Osteocyte (in vitro differentiated cells): ENCODE measurements around the gene STX10. TPM values are rescaled to one million over a fixed set of nuclear protein-coding genes. Genes with fewer than 3 reads are reported as not detected.
A peak's percentile ranks its signal among the peaks of the same experiment; 100 is the strongest.

Source experiments
- DNase-seq: peaks from one replicate; pipeline ENCODE4 v3.0.0; 2021; ENCODE audit warnings: mixed read lengths; ENCODE audit not compliant: unreplicated experiment; ENCODE audit errors: extremely low spot score
- H3K27ac Mint-ChIP-seq: one replicate; pipeline ENCODE4 v1.8.0; 2021; ENCODE audit warnings: mild to moderate bottlenecking, mixed read lengths; ENCODE audit not compliant: unreplicated experiment
- H3K27me3 Mint-ChIP-seq: one replicate; pipeline ENCODE4 v1.8.0; 2021; ENCODE audit warnings: mixed read lengths; ENCODE audit not compliant: unreplicated experiment
- H3K36me3 Mint-ChIP-seq: one replicate; pipeline ENCODE4 v1.8.0; 2021; ENCODE audit warnings: mixed read lengths; ENCODE audit not compliant: unreplicated experiment
- H3K4me1 Mint-ChIP-seq: one replicate; pipeline ENCODE4 v1.8.0; 2021; ENCODE audit warnings: mixed read lengths; ENCODE audit not compliant: unreplicated experiment
- H3K4me3 Mint-ChIP-seq: one replicate; pipeline ENCODE4 v1.8.0; 2021; ENCODE audit warnings: mild to moderate bottlenecking, moderate library complexity, mixed read lengths; ENCODE audit not compliant: unreplicated experiment
- H3K9me3 Mint-ChIP-seq: one replicate; pipeline ENCODE4 v1.8.0; 2021; ENCODE audit warnings: mixed read lengths; ENCODE audit not compliant: unreplicated experiment
- total RNA-seq: library from RNA; stranded (reverse); gene quantifications from 2 replicates; pipeline ENCODE4 v1.2.1, GENCODE V29; 2021
- TF ChIP-seq, protein P1 (sequence below): fragments of 200-600 bp; sonication (generic); IDR thresholded peaks from 2 replicates; pipeline ENCODE4 v1.5.0; 2021; ENCODE audit warnings: antibody characterized with exemption, mild to moderate bottlenecking, moderate library complexity

The STX10 gene
- total RNA-seq, 1 donor from 2014 or later, result 50.5 TPM

DNA sequence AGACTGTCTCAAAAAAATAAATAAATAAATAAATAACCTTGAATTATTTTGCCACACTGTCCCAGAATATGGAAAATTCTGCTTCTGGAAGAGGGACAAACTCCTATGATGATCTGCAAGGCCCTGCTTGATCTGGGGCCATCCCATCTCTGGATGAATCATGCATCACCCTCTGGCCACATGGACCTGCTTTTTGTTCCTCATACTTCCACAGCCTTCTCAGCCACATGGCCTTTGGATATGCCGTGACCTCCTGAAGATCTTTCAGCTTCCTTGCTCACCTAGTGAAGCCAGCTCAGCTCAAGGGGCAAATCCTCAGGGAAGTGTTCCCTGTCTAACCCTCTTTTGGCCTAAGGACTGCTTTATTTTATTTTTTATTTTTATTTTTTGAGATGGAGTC, 10.4 kb upstream of the STX10 start:
- no peak overlapping the region for H3K27ac Mint-ChIP-seq
- H3K9me3 Mint-ChIP-seq, result no peaks in the 10 kb centered on the region
- no peak for DNase-seq
- TF ChIP-seq, protein P1, sequence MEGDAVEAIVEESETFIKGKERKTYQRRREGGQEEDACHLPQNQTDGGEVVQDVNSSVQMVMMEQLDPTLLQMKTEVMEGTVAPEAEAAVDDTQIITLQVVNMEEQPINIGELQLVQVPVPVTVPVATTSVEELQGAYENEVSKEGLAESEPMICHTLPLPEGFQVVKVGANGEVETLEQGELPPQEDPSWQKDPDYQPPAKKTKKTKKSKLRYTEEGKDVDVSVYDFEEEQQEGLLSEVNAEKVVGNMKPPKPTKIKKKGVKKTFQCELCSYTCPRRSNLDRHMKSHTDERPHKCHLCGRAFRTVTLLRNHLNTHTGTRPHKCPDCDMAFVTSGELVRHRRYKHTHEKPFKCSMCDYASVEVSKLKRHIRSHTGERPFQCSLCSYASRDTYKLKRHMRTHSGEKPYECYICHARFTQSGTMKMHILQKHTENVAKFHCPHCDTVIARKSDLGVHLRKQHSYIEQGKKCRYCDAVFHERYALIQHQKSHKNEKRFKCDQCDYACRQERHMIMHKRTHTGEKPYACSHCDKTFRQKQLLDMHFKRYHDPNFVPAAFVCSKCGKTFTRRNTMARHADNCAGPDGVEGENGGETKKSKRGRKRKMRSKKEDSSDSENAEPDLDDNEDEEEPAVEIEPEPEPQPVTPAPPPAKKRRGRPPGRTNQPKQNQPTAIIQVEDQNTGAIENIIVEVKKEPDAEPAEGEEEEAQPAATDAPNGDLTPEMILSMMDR, result no peak
- H3K4me3 Mint-ChIP-seq, result no peak overlapping the region
- no peaks in the 10 kb centered on the region for H3K27me3 Mint-ChIP-seq
- H3K4me1 Mint-ChIP-seq, result peaks cover 46% of the 10 kb centered on the region
- H3K36me3 Mint-ChIP-seq, result no peaks in the 10 kb centered on the region

DNA sequence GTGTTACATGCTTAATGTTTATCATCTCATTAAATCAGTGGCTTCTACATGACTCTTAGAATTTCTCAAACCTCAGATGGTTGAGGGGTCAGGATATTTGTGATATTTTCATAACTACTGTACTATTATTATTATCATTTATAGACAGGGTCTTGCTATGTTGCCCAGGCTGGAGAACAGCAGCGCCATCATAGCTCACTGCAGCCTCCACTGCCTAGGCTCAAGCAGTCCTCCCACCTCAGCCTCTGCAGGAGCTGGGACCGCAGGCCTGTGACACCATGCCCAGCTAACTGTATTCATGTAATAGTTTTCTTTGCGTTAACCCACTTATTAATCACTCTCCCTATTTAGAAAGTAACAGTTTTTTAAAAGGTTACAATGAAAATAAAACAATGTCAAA, 9.5 kb upstream of the STX10 start:
- Mint-ChIP-seq H3K27ac (no peak overlapping the region), H3K9me3 (no peaks in the 10 kb centered on the region), H3K4me3 (no peak overlapping the region), H3K36me3 (peaks cover 2% of the 10 kb centered on the region), H3K27me3 (no peaks in the 10 kb centered on the region), H3K4me1 (peaks cover 43% of the 10 kb centered on the region)
- no peak for DNase-seq
- TF ChIP-seq, protein P1, result no peak

DNA sequence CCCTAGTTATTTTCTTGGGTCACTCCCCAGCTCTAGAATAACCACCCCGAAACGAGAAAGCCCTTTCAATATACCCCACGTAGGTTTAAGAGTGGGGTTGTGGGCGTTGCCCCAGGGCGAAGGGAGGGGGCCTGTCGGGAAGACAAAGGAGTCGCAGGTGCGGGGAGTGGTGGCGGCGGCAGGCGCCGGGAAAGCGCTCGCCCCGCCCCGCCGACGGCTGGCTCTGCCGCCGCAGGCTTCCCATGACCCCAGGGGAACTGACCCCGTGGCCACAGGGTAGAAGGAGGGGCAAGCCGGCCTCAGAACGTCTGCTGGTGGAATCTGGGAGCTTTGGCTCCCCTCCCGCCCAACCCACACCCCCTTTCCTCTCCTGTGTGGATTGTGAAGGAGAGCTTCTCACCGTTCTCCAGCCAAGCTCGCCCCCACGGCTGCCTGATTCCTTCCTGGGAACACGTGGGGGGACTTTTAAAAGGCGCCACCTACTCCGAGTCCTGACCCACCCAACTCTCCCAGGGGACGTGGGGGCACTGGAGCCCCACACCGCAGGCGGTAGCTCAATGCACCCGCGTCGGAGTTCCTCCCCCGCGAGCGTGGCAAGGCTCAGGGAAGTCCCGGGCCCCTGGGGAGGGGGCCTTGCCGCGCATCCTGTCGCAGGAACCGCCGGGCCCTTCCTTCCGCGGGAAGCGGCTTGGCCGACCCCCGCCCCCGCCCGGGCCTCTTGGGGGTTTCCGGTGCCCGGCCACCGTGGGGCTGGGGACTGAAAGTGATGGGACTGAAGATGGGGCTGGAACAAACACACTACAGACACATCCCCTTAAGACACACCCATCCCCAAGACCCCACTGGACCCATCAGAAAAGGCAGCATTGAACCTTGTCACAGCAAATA, 5.5 kb upstream of the STX10 start:
- peaks cover 20% of the 10 kb centered on the region for H3K4me1 Mint-ChIP-seq
- peaks cover 9% of the 10 kb centered on the region for H3K36me3 Mint-ChIP-seq
- DNase-seq, result peak; percentile 92
- H3K27me3 Mint-ChIP-seq, result no peaks in the 10 kb centered on the region
- peak overlapping the region; percentile 93 for H3K27ac Mint-ChIP-seq
- peak overlapping the region; percentile 99 for H3K4me3 Mint-ChIP-seq
- H3K9me3 Mint-ChIP-seq, result no peaks in the 10 kb centered on the region
- TF ChIP-seq, protein P1, result no peak

DNA sequence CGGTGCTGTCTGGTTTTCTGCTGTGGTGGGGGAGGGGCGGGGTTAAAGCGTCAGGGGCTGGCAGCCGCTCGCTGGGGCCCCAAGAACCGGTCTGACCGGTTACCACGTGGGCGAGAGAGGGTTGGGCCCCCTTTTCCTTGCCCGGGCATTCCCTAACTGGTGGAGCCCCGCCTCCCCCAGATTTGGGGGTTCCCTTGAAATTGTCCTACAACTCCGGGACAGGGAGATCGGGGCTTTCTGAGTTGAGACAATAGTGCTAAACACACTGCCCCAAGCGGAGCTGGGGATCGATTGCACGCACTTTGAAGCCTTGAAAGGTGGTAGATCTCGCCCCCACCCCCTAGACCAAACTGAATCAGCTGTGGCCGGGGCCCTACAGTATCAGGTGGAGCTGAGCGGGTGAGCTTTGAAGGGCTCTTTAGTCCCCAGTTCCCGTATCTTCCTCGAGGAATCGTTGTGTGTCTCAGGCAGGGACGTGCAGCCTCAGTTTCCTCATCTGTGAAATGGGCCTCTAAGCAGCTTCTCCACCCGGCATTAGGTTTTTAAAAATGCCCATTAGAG, 4.8 kb upstream of the STX10 start:
- TF ChIP-seq, protein P1, result peak; percentile 19
- no peaks in the 10 kb centered on the region for H3K27me3 Mint-ChIP-seq
- H3K9me3 Mint-ChIP-seq, result no peaks in the 10 kb centered on the region
- H3K36me3 Mint-ChIP-seq, result peaks cover 9% of the 10 kb centered on the region
- peak overlapping the region; percentile 93 for H3K27ac Mint-ChIP-seq
- peak overlapping the region; percentile 99 for H3K4me3 Mint-ChIP-seq
- no peak for DNase-seq
- H3K4me1 Mint-ChIP-seq, result peaks cover 20% of the 10 kb centered on the region

DNA sequence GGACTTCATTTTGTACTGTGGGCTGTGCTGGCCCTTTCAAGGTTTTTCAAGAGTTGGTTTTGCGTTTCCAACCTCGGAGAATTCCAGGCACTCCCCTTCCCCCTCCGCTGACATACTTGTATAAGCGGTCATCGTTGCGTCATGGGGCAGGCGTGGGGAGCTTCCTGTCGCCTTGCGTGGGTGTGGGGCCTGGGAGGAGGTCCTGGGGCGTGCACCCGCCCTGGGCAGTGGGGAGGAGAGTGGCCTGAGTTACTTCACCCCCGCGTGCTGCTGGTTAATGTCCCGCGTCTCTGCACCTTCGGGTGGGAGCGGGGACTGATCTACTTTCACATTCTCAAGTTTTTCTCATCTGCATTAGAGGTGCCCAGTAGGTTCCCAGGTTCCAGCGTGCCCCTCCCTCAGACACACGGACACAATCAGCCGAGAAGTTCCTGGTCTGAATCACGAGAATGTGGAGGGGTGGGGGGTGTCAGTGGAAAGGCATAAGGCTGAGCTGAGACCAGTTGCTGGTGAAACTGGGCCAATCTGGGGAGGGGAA, 4.1 kb upstream of the STX10 start:
- DNase-seq, result no peak
- Mint-ChIP-seq H3K4me1 (peaks cover 24% of the 10 kb centered on the region), H3K36me3 (peaks cover 9% of the 10 kb centered on the region), H3K4me3 (peak overlapping the region; percentile 99), H3K9me3 (no peaks in the 10 kb centered on the region), H3K27me3 (no peaks in the 10 kb centered on the region), H3K27ac (peak overlapping the region; percentile 93)
- TF ChIP-seq, protein P1, result no peak
